Aorta (tissue), 5 donors: ENCODE results near the gene SLC22A12. TPM values are rescaled to one million over a fixed set of nuclear protein-coding genes. Genes with fewer than 3 reads are reported as not detected.

Source experiments
- ATAC-seq: fragments of 200-7000 bp; cut with Tn5 transposase; one replicate; pipeline ENCODE4 v1.9.1; 2022; ENCODE audit warnings: moderate library complexity; ENCODE audit not compliant: low FRiP score
- DNase-seq, 2 donors: peaks; one replicate each; pipeline ENCODE4 v3.0.0-alpha.2; 2020
- H3K27ac ChIP-seq, 2 donors: one replicate each; pipeline ENCODE4 v1.5.1; 2013; ENCODE audit warnings: low read length in 2 of 2, mild to moderate bottlenecking in 2 of 2, moderate library complexity in 2 of 2, control low read depth in 1 of 2, inconsistent platforms in 1 of 2, low read depth in 1 of 2
- H3K27me3 ChIP-seq, 2 donors: one replicate each; pipeline ENCODE4 v1.6.1; 2013; ENCODE audit warnings: control low read depth in 1 of 2, low read length in 1 of 2, mild to moderate bottlenecking in 1 of 2, moderate library complexity in 1 of 2; ENCODE audit not compliant: insufficient read depth in 2 of 2, control insufficient read depth in 1 of 2
- H3K36me3 ChIP-seq, 2 donors: one replicate each; pipeline ENCODE4 v1.6.1; 2013; ENCODE audit warnings: control low read depth in 1 of 2, low read length in 1 of 2, mild to moderate bottlenecking in 1 of 2; ENCODE audit not compliant: insufficient read depth in 2 of 2, control insufficient read depth in 1 of 2
- H3K4me1 ChIP-seq, 2 donors: one replicate each; pipeline ENCODE4 v1.6.1; 2013; ENCODE audit warnings: low read length in 2 of 2, control low read depth in 1 of 2, mild to moderate bottlenecking in 1 of 2, moderate library complexity in 1 of 2; ENCODE audit not compliant: insufficient read depth in 2 of 2, control insufficient read depth in 1 of 2
- H3K4me3 ChIP-seq, 2 donors: one replicate each; pipeline ENCODE4 v1.5.1; 2013; ENCODE audit warnings: low read length in 2 of 2, control low read depth in 1 of 2, mild to moderate bottlenecking in 1 of 2
- H3K9me3 ChIP-seq: one replicate; pipeline ENCODE4 v1.6.1; 2013; ENCODE audit warnings: mild to moderate bottlenecking, low read length; ENCODE audit not compliant: control insufficient read depth
- WGBS, 2 donors: extraction: QIAGEN DNeasy Blood & Tissue Kit; methylation state at CpG; one replicate each; pipeline ENCODE4 v1.1.7; 2013; 5-methylcytosine and 5-hydroxymethylcytosine counted together
- intact Hi-C, 2 donors: fragments of 100-400 bp; cut with DNase I; formaldehyde crosslinking; loops; one replicate each; pipeline versions ENCODE4 v1.14.2 to v1.15.0; 2022
- polyA plus RNA-seq, 2 donors: library from polyadenylated mRNA; stranded (reverse); fragments of 200-250 nt; gene quantifications; one replicate each; pipeline ENCODE4 v1.2.3, GENCODE V29; 2013
- total RNA-seq, 2 donors: library from RNA; stranded (reverse); fragmentation: NEBNext Ultra II Directional; extraction: Animal tissue kit (Norgen Biotek cat#: 25700); gene quantifications; one replicate each; pipeline ENCODE4 v1.2.1, GENCODE V29; 2021
- donor health status: healthy with polysubstance abuse.
- donor health status: Bipolar disorder and iron deficiency.
- donor health status: DM: no; HTN: no; CAD: no.
- donor health status: DM: no; HTN: no; CAD: no.
- donor health status: DM: yes; HTN: yes; CAD: no.

The SLC22A12 gene
- total and polyA plus RNA-seq, 4 donors: not detected

- DNase-seq: no peak
- Histone ChIP-seq H3K27me3 (no peaks in the 10 kb centered on the region), H3K36me3 (no peaks in the 10 kb centered on the region), H3K27ac (no peak overlapping the region), H3K4me3 (no peak overlapping the region), H3K9me3 (no peaks in the 10 kb centered on the region), H3K4me1 (no peaks in the 10 kb centered on the region)
- intact Hi-C loops: no loop called here
- WGBS, 2 donors: 85 to 86% methylated on average over 11 of the region's 11 CpGs
- no peak for ATAC-seq
Measured at GRCh38 chr11:64641596-64642417, 50.8 kb downstream of the SLC22A12 start.

GRCh38 chr11:64642418-64642735, 51.4 kb downstream of the SLC22A12 start:
- no peak for DNase-seq
- no peaks in the 10 kb centered on the region for H3K36me3 ChIP-seq
- H3K27me3 ChIP-seq: no peaks in the 10 kb centered on the region
- H3K4me1 ChIP-seq: no peaks in the 10 kb centered on the region
- no peak overlapping the region for H3K4me3 ChIP-seq
- 7 to 12% methylated on average over 24 to 30 of the region's 30 CpGs for WGBS, 2 donors
- intact Hi-C loops: no loop called here
- ATAC-seq: no peak
- no peak overlapping the region for H3K27ac ChIP-seq
- no peaks in the 10 kb centered on the region for H3K9me3 ChIP-seq

- Histone ChIP-seq H3K36me3 (no peaks in the 10 kb centered on the region), H3K9me3 (no peaks in the 10 kb centered on the region), H3K27me3 (no peaks in the 10 kb centered on the region), H3K4me3 (peak overlapping the region; percentile 13 to 21), H3K27ac (no peak overlapping the region), H3K4me1 (no peaks in the 10 kb centered on the region)
- ATAC-seq (no peak), DNase-seq (no peak)
- 1 to 2% methylated on average over 29 to 36 of the region's 36 CpGs for WGBS, 2 donors
- intact Hi-C loops: no loop called here
Measured at GRCh38 chr11:64642871-64643255, 51.8 kb downstream of the SLC22A12 start.

- H3K4me1 ChIP-seq: no peaks in the 10 kb centered on the region
- H3K4me3 ChIP-seq: peak overlapping the region; percentile 13 to 21
- no peaks in the 10 kb centered on the region for H3K27me3 ChIP-seq
- ATAC-seq (peak; percentile 48), DNase-seq (no peak)
- no peaks in the 10 kb centered on the region for H3K36me3 ChIP-seq
- H3K9me3 ChIP-seq: no peaks in the 10 kb centered on the region
- intact Hi-C loops: no loop called here
- WGBS, 2 donors: 0 to 2% methylated on average over 12 to 53 of the region's 53 CpGs
- H3K27ac ChIP-seq: no peak overlapping the region
Measured at GRCh38 chr11:64643256-64643881, 52.3 kb downstream of the SLC22A12 start.

- Histone ChIP-seq H3K27ac (no peak overlapping the region), H3K9me3 (no peaks in the 10 kb centered on the region), H3K27me3 (no peaks in the 10 kb centered on the region), H3K4me3 (peak overlapping the region; percentile 8 to 10), H3K4me1 (no peaks in the 10 kb centered on the region), H3K36me3 (no peaks in the 10 kb centered on the region)
- intact Hi-C loops: no loop called here
- DNase-seq (no peak), ATAC-seq (peak; percentile 3)
- WGBS, 2 donors: 26 to 29% methylated on average over 19 of the region's 19 CpGs
Measured at GRCh38 chr11:64643920-64644646, 53.1 kb downstream of the SLC22A12 start.

- no peak for ATAC-seq
- H3K27ac ChIP-seq: no peak overlapping the region
- H3K27me3 ChIP-seq: no peaks in the 10 kb centered on the region
- no peaks in the 10 kb centered on the region for H3K9me3 ChIP-seq
- no peaks in the 10 kb centered on the region for H3K36me3 ChIP-seq
- H3K4me3 ChIP-seq: no peak overlapping the region
- DNase-seq: no peak
- H3K4me1 ChIP-seq: no peaks in the 10 kb centered on the region
- intact Hi-C loops: no loop called here
- WGBS, 2 donors: 43 to 66% methylated on average over 11 of the region's 11 CpGs
Measured at GRCh38 chr11:64644647-64645275, 53.7 kb downstream of the SLC22A12 start.

GRCh38 chr11:64647019-64647779, 56.2 kb downstream of the SLC22A12 start:
- H3K27me3 ChIP-seq: no peaks in the 10 kb centered on the region
- 82 to 93% methylated on average over 9 of the region's 9 CpGs for WGBS, 2 donors
- no peak overlapping the region for H3K27ac ChIP-seq
- ATAC-seq (no peak), DNase-seq (no peak)
- no peaks in the 10 kb centered on the region for H3K9me3 ChIP-seq
- no peak overlapping the region for H3K4me3 ChIP-seq
- H3K4me1 ChIP-seq: no peaks in the 10 kb centered on the region
- no peaks in the 10 kb centered on the region for H3K36me3 ChIP-seq
- intact Hi-C loops: no loop called here

- Histone ChIP-seq H3K4me3 (no peak overlapping the region), H3K36me3 (no peaks in the 10 kb centered on the region), H3K27me3 (no peaks in the 10 kb centered on the region), H3K9me3 (no peaks in the 10 kb centered on the region), H3K4me1 (no peaks in the 10 kb centered on the region), H3K27ac (no peak overlapping the region)
- 87 to 92% methylated on average over 9 of the region's 9 CpGs for WGBS, 2 donors
- no peak for DNase-seq
- ATAC-seq: no peak
- intact Hi-C loops: no loop called here
Measured at GRCh38 chr11:64648551-64648950, 57.5 kb downstream of the SLC22A12 start.
